Brain microvascular endothelial cell (primary cell): Measurements from ENCODE around the gene PHACTR1.
A peak's percentile ranks its signal among the peaks of the same experiment; 100 is the strongest.

ENCODE experiments used
- DNase-seq: peaks from one replicate; pipeline ENCODE4 v3.0.0-alpha.2; 2020
- H3K27ac ChIP-seq: fragments of 250-450 bp; sonication (Bioruptor Pico); 2 replicates; pipeline ENCODE4 v1.5.1; 2020; ENCODE audit warnings: mild to moderate bottlenecking, moderate library complexity
- H3K27me3 ChIP-seq: fragments of 250-450 bp; sonication (Bioruptor Pico); replicated peaks from 2 replicates; pipeline ENCODE4 v1.5.1; 2020; ENCODE audit warnings: mild to moderate bottlenecking
- H3K36me3 ChIP-seq: fragments of 250-450 bp; sonication (Bioruptor Pico); replicated peaks from 2 replicates; pipeline ENCODE4 v1.5.1; 2020; ENCODE audit warnings: mild to moderate bottlenecking
- H3K4me3 ChIP-seq: 2 replicates; pipeline ENCODE4 v1.5.1; 2011; ENCODE audit warnings: low read depth, mild to moderate bottlenecking, control low read depth, low read length, moderate library complexity
- in situ Hi-C: cut with HindIII; loops from 2 replicates; pipeline ENCODE4 v1.10.0; 2017; ENCODE audit warnings: low sequenced_read_pairs, low pct_ligation_motif_present
- TF ChIP-seq, protein P1 (sequence below): IDR thresholded peaks from 2 replicates; pipeline ENCODE4 v1.5.1; 2011; ENCODE audit warnings: low read depth, mild to moderate bottlenecking, moderate library complexity, low read length, control low read depth, inconsistent platforms; ENCODE audit errors: missing control alignments

Gene PHACTR1

DNA sequence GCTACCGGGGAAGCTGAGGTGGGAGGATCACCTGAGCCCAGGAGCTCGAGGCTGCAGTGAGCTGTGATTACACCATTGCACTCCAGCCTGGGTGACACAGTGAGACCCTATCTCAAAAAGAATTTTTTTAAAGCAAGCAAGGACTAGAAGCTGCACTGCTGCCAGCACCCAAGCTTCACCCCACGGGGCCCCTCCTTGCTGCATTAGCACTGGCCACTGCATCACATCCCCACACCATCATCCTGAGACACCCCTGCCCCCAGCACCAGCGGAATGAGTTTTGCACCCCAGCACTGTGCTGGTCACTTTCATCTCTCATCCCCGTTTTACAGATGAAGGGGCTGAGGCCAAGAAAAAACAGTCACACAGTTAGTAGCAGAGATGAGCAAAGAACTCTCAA, 580.8 kb downstream of the PHACTR1 start:
- Histone ChIP-seq H3K36me3 (peaks cover 21% of the 10 kb centered on the region), H3K27me3 (no peaks in the 10 kb centered on the region), H3K4me3 (no peak overlapping the region), H3K27ac (no peak overlapping the region)
- TF ChIP-seq, protein P1, sequence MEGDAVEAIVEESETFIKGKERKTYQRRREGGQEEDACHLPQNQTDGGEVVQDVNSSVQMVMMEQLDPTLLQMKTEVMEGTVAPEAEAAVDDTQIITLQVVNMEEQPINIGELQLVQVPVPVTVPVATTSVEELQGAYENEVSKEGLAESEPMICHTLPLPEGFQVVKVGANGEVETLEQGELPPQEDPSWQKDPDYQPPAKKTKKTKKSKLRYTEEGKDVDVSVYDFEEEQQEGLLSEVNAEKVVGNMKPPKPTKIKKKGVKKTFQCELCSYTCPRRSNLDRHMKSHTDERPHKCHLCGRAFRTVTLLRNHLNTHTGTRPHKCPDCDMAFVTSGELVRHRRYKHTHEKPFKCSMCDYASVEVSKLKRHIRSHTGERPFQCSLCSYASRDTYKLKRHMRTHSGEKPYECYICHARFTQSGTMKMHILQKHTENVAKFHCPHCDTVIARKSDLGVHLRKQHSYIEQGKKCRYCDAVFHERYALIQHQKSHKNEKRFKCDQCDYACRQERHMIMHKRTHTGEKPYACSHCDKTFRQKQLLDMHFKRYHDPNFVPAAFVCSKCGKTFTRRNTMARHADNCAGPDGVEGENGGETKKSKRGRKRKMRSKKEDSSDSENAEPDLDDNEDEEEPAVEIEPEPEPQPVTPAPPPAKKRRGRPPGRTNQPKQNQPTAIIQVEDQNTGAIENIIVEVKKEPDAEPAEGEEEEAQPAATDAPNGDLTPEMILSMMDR = no peak
- in situ Hi-C loops = no loop called here
- DNase-seq = no peak

DNA sequence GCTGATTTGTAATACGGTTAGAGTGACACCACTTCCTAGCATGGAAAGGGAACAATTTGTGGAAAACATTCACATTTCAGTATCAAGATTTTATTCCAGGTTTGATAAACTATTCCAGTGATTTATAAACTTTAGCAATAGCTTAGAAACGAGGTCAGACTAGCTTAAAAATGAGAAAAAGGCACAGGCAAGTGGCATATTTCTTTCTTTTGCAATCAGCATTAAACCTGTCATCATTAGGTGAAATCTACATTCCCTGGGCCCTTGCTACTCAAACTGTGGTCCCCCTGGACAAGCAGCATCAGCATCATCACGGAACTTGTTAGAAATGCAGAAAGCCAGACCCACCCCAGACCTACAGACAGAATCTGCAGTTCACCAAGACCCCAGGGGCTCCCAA, 581.9 kb downstream of the PHACTR1 start:
- Histone ChIP-seq H3K27ac (no peak overlapping the region), H3K36me3 (peaks cover 13% of the 10 kb centered on the region), H3K27me3 (no peaks in the 10 kb centered on the region), H3K4me3 (no peak overlapping the region)
- in situ Hi-C loops = no loop called here
- no peak for DNase-seq
- TF ChIP-seq, protein P1 = no peak

DNA sequence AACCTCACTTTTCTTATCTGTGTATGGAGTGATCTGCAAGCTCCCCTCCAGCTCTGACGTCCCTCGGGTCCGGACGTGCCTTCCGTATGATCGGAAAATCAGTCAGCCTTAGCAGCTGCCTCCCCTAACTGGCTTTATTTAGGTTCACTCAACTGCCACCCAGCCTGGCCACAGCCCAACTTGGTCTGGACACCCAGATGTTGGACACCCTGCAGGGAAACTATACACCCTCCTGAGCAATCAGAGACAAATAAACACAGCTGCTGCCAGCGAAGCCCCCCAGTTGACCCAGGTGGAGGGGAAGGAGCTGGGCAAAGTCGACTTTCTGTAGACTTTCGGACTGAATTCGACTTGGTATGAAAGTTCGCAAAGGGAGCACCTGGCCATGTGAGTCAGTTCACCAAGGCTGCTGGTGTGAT, 582.8 kb downstream of the PHACTR1 start:
- no peak overlapping the region for H3K27ac ChIP-seq
- peaks cover 5% of the 10 kb centered on the region for H3K36me3 ChIP-seq
- H3K27me3 ChIP-seq = no peaks in the 10 kb centered on the region
- H3K4me3 ChIP-seq = no peak overlapping the region
- DNase-seq = no peak
- TF ChIP-seq, protein P1 = no peak
- in situ Hi-C loops = no loop called here

DNA sequence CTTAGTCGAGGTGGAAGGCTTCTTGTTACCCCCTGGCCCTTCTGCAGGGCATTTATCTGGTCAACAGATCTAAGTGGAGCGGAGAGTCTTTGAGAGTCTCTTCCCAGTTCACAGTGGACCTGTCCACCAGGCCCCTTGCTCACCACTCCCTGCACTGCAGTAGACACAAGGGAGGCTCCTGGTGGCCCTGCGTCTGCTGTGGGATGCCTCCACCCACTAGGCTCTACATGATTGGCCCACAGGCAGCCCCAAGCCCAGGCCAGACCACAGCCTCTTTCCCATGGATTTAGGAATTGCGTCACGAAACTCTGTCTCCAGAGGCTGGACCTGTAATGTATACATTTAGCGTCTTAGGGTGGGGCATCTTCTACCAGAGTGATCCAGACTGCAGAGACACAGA, 583.4 kb downstream of the PHACTR1 start:
- DNase-seq = no peak
- Histone ChIP-seq H3K27me3 (no peaks in the 10 kb centered on the region), H3K4me3 (no peak overlapping the region), H3K36me3 (peaks cover 4% of the 10 kb centered on the region), H3K27ac (no peak overlapping the region)
- in situ Hi-C loops = no loop called here
- TF ChIP-seq, protein P1 = no peak

DNA sequence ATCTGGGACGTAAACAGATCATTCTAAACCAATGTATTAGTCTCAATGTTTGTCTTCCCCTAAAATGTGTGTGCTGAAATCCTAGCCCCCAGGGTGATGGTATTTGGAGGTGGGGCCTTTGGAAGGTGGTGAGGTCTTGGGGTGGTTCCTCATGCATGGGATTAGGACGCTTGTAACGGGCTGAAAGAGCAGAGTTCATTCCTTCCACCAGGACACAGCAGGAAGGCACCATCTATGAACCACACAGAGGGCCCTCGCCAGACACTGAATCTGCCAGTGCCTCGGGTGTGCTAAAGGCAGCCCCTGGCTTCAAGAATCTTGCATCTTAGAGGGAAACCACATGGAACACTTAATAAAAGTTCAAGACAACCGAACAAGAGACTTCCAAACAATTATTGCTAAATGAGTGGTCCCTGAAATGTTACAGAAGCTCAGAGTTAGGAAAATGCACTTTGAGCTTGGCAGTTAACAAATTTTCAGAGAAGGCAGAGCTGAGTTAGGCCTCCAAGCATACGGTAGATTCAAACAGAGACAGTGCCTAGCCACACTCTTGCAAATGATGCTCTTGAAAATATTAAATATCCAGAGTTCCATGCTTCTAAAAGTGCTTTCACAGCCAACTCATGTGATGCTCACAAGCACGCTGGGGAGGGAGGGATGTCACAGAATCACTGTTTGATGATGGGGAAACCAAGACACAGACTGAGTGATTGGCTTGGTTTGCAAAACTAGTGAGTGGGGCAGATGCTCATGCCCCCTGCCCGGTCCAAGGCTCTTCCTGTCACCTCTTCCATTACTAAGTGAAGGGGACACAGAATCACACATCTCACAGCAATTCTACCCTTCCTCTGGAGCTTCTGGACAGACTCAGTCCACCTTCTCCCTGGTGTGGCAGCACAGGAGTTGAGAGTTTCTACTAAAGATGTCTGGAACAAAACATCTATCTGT, 584.4 kb downstream of the PHACTR1 start:
- in situ Hi-C loops = no loop called here
- H3K36me3 ChIP-seq = peaks cover 6% of the 10 kb centered on the region
- H3K4me3 ChIP-seq = no peak overlapping the region
- TF ChIP-seq, protein P1 = peak; percentile 13
- no peak overlapping the region for H3K27ac ChIP-seq
- no peak for DNase-seq
- no peaks in the 10 kb centered on the region for H3K27me3 ChIP-seq
